IMR-90 (cell line): ENCODE results near the gene SHROOM3.

Experiments used
- BHLHE40 ChIP-seq: fragments of 150-350 bp; IDR thresholded peaks from 2 replicates; pipeline ENCODE4 v1.6.1; 2016; ENCODE audit warnings: mild to moderate bottlenecking, low read depth, low read length
- CEBPB ChIP-seq: IDR thresholded peaks from 2 replicates; pipeline ENCODE4 v1.6.1; 2012; ENCODE audit warnings: low read depth, low read length, improper control_type of control experiment
- CHD1 ChIP-seq: IDR thresholded peaks from 2 replicates; pipeline ENCODE4 v1.6.1; 2012; ENCODE audit warnings: low read depth, low read length, improper control_type of control experiment
- CTCF ChIP-seq: conservative IDR thresholded peaks from 2 replicates; pipeline ENCODE4 v1.5.1; 2012; ENCODE audit warnings: mild to moderate bottlenecking, low read depth, low read length, improper control_type of control experiment
- FOS ChIP-seq: fragments of 150-350 bp; IDR thresholded peaks from 2 replicates; pipeline ENCODE4 v1.6.1; 2016; ENCODE audit warnings: low read depth, low read length
- MAFK ChIP-seq: IDR thresholded peaks from 2 replicates; pipeline ENCODE4 v1.6.1; 2012; ENCODE audit warnings: low read depth, low read length, improper control_type of control experiment
- MXI1 ChIP-seq: IDR thresholded peaks from 2 replicates; pipeline ENCODE4 v1.6.1; 2012; ENCODE audit warnings: low read depth, mild to moderate bottlenecking, low read length, moderate library complexity, borderline replicate concordance
- NFE2L2 ChIP-seq: fragments of 150-350 bp; IDR thresholded peaks from 2 replicates; pipeline ENCODE4 v1.6.1; 2016; ENCODE audit warnings: low read depth, mild to moderate bottlenecking, low read length
- POLR2A ChIP-seq: IDR thresholded peaks from 2 replicates; pipeline ENCODE4 v1.6.1; 2012; ENCODE audit warnings: mild to moderate bottlenecking, low read depth, low read length
- RAD21 ChIP-seq: IDR thresholded peaks from 2 replicates; pipeline ENCODE4 v1.6.1; 2012; ENCODE audit warnings: low read length, improper control_type of control experiment
- RFX5 ChIP-seq: IDR thresholded peaks from 2 replicates; pipeline ENCODE4 v1.8.0; 2012; ENCODE audit warnings: low read depth, mild to moderate bottlenecking, low read length, moderate library complexity
- SMC3 ChIP-seq: fragments of 150-350 bp; IDR thresholded peaks from 2 replicates; pipeline ENCODE4 v1.6.1; 2016; ENCODE audit warnings: low read depth, mild to moderate bottlenecking, antibody characterized with exemption, low read length, moderate library complexity
- TF ChIP-seq, protein P1 (sequence below): fragments of 150-350 bp; IDR thresholded peaks from 2 replicates; pipeline ENCODE4 v1.6.1; 2017; ENCODE audit warnings: mild to moderate bottlenecking, antibody characterized with exemption, low read length, low read depth
- TF ChIP-seq, protein P2 (sequence below): fragments of 150-350 bp; IDR thresholded peaks from 2 replicates; pipeline ENCODE4 v1.6.1; 2016; ENCODE audit warnings: low read depth, mild to moderate bottlenecking, low read length, moderate library complexity, borderline replicate concordance

- TF ChIP-seq CTCF (no peak), CHD1 (no peak), POLR2A (no peak), RFX5 (no peak), MAFK (no peak), NFE2L2 (no peak), MXI1 (no peak), FOS (no peak), BHLHE40 (no peak), SMC3 (no peak), CEBPB (peak; percentile 32; the same call in 1 of the 2 replicates), RAD21 (no peak)
- TF ChIP-seq, protein P1, sequence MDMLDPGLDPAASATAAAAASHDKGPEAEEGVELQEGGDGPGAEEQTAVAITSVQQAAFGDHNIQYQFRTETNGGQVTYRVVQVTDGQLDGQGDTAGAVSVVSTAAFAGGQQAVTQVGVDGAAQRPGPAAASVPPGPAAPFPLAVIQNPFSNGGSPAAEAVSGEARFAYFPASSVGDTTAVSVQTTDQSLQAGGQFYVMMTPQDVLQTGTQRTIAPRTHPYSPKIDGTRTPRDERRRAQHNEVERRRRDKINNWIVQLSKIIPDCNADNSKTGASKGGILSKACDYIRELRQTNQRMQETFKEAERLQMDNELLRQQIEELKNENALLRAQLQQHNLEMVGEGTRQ: no peak
- TF ChIP-seq, protein P2, sequence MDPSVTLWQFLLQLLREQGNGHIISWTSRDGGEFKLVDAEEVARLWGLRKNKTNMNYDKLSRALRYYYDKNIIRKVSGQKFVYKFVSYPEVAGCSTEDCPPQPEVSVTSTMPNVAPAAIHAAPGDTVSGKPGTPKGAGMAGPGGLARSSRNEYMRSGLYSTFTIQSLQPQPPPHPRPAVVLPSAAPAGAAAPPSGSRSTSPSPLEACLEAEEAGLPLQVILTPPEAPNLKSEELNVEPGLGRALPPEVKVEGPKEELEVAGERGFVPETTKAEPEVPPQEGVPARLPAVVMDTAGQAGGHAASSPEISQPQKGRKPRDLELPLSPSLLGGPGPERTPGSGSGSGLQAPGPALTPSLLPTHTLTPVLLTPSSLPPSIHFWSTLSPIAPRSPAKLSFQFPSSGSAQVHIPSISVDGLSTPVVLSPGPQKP: no peak
These were observed 181.5 kb downstream of the SHROOM3 start for GRCh38 chr4:76616526-76616925.
